Brain microvascular endothelial cell (primary cell): Measurements from ENCODE around the gene NBPF8.
"Not testable (repeated sequence)": the region's sequence is repeated elsewhere in the genome, so short reads cannot be mapped to it uniquely, and the experiment has no call there.

Experiments
- DNase-seq: peaks from one replicate; pipeline ENCODE4 v3.0.0-alpha.2; 2020
- H3K27ac ChIP-seq: fragments of 250-450 bp; sonication (Bioruptor Pico); 2 replicates; pipeline ENCODE4 v1.5.1; 2020; ENCODE audit warnings: mild to moderate bottlenecking, moderate library complexity
- H3K27me3 ChIP-seq: fragments of 250-450 bp; sonication (Bioruptor Pico); replicated peaks from 2 replicates; pipeline ENCODE4 v1.5.1; 2020; ENCODE audit warnings: mild to moderate bottlenecking
- H3K36me3 ChIP-seq: fragments of 250-450 bp; sonication (Bioruptor Pico); replicated peaks from 2 replicates; pipeline ENCODE4 v1.5.1; 2020; ENCODE audit warnings: mild to moderate bottlenecking
- H3K4me3 ChIP-seq: 2 replicates; pipeline ENCODE4 v1.5.1; 2011; ENCODE audit warnings: low read depth, mild to moderate bottlenecking, control low read depth, low read length, moderate library complexity
- in situ Hi-C: cut with HindIII; loops from 2 replicates; pipeline ENCODE4 v1.10.0; 2017; ENCODE audit warnings: low sequenced_read_pairs, low pct_ligation_motif_present

Gene NBPF8

DNA sequence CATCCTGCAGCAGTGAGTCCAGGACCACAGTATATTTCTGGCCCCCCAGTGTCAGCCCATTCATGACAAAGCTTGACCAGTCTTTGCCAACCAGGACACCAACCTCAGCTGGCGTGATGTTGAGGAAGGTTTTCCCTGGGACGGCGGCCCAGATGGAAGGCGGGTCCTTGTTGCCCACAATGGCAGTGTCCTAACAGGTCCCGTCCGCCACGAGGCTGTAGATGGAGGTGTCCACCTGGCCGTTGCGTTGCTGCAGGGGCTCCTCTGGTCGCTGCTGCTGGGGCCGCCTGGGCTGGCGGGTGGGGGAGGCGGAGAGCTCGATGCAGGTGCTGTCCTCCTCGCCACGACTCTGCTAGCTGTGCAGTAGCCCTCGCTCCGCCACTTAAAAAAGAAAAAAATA lies 19.0 kb downstream of the NBPF8 start:
- H3K4me3 ChIP-seq, DNase-seq, in situ Hi-C loops: not testable (repeated sequence)

DNA sequence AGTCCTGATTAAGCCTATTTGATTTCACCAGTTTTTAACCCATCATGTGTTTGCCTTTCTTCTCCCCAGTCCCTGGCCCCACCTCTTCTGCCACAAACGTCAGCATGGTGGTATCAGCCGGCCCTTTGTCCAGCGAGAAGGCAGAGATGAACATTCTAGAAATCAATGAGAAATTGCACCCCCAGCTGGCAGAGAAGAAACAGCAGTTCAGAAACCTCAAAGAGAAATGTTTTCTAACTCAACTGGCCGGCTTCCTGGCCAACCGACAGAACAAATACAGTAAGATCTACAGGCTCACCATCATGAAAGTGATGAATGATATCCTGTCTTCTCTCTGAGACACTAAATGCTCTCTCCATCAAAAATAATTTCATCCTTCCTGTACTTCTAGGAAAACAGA lies 34.3 kb downstream of the NBPF8 start:
- H3K4me3 ChIP-seq, in situ Hi-C loops, H3K27ac ChIP-seq, H3K27me3 ChIP-seq, H3K36me3 ChIP-seq: not testable (repeated sequence)
- DNase-seq, result peak; percentile 28

More for the DNA sequence above, 19.0 kb downstream of the NBPF8 start:
- H3K27ac ChIP-seq, H3K27me3 ChIP-seq, H3K36me3 ChIP-seq: not testable (repeated sequence)
